Lung microvascular endothelial cell (primary cell): ENCODE results near the gene TMPRSS3. TPM values are rescaled to one million over a fixed set of nuclear protein-coding genes. Genes with fewer than 3 reads are reported as not detected.

ENCODE experiments used
- DNase-seq, 2 donors: peaks; one replicate each; pipeline versions ENCODE4 v3.0.0 to v3.0.0-alpha.2; 2010; ENCODE audit warnings: low read depth in 2 of 2
- total RNA-seq: library from RNA; depleted of rRNA; stranded (reverse); fragments of >200 nt; gene quantifications from 2 replicates; pipeline ENCODE4 v1.2.1, GENCODE V29; 2014

The TMPRSS3 gene
- total RNA-seq, 1 donor from 2014 or later, result not detected

DNA sequence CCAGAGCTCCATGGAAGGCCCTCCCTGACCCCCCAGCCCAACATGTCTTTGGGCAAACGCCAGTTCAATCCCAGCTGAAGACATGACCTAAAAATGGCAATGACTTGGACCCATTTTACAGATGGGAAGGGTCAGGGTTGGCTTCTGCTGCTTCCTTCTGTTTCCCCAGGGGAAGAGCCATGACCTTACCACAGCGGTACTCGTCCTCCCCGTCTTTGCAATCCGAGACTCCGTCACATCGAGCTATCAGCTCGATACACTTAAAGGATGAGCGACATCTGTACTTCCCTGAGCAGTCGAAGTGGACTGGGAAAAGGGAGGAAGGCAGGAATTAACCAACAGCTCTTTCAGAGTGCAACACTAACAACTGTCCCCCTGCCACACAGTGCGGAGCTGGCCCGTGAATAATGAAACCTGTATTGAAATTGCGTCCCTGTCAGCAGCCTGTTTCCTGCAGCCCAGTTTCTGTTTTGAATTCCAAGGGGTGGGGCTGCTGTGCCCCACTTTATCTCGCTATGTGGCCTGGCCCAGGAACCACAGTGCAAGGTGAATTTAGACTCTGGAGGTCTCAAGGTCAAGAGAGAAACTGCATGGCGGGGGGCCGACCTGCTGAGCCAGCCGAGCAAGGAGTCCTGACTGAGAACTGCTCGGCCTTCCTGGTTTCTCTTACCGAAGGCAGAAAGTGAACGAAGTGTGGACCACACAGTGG lies 7.0 kb downstream of the TMPRSS3 start:
- DNase-seq, result peak in 1 of 2 donors; percentile 28

DNA sequence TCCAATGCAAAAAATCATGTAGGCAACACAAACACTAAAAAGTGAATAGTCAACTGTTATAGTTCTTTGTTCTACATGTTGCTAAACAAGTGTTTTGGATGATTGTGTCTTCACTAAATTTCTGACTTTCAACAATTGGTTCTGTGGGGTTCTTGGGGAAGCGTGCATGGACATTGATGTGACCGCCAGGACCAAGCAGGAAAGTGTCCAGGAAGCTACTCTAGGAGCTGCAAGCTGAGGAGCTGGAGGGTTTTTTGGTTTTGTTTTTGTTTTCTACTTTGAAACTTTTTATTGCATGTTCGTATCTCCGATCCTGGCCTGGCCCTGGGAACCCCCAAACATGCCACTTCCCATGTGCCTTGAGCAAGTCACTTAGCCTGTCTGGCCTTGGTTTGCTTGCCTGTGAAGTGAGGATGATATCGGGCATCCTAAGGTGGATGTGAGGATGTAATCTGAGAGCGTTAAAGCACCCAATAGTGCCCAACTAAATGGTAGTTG lies 8.0 kb downstream of the TMPRSS3 start:
- DNase-seq, result no peak

DNA sequence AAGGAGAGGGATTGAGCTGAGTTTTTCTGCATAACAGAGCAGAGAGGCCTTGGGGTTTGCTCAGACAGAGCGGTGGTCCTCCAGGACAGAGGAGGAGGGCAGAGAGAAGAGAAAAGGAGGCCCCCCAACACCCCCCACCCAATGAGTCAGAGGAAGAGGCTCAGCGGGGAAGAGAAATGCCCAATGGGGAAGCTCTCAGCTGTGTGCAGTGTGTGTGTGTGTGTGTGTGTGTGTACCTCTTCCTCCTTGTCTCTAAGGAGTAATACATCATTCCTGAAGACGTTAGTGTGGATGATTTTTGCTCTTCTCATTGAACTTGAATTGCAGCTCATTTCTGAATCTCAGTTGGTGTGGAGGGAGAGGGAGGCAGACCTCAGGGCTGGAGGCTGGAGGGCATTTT lies 8.7 kb downstream of the TMPRSS3 start:
- DNase-seq, result no peak

DNA sequence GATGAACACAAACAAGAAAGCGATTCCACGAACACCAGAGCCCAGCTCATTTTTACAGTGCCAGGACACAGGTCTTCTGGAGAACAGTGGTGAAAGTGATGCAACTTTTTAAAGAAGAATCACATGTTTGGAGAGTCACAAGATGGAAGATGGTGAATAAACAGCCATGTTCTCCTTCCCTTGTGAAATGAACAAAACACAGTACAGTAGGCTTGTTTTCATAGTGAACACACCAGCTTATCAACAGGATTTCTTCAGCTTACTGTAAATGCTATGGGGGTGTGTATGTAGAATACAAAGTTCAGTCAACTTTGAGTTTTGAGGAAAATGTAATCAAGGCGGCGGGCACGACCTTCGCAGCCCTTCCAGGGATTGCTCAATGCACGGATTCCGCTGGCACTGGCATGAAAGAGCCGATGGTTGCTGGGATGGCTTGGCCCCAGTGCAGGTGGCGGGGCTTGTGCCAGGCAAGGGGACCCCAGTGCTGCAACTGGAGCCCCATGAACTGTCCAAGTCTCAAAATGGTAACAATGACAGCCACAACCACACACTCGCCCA lies 9.7 kb downstream of the TMPRSS3 start:
- DNase-seq, result no peak

DNA sequence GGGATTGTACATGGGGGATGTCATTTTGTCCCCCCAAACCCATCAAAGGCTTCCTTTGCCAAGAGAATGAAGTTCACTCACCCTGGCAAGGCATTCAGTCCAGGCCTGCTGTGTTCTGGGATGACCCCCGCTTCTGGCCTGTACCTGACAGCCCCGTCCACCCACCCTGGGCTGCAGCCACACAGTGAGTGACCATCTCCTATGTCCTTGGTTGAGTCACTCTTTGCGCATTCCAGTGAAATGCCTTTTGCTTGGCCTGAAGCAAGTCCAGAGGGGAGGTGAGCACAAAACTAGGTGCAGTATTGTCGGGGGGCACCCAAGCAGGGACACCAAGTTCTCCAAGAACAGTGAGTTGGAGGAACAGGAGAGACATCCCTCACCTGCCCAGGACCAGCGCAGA lies 10.2 kb downstream of the TMPRSS3 start:
- no peak for DNase-seq

DNA sequence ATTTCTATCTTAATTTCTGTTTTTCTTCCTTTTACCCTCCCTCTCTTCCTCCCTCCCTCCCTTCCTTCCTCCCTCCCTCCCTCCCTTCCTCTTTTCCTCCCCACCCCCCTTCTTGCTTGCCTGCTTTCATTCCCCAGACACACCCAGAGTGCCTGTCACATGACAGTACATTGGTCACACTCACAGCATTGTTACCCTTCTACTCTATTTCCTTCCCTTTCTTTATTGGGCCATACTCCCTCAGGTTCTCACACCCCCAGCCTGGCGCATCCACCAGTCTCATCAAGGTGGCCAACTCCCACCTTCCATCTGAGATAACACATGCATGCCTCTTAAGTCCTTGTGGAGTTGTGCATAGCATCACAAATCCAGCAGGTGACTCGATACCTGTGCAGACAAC lies 10.9 kb downstream of the TMPRSS3 start:
- no peak for DNase-seq

DNA sequence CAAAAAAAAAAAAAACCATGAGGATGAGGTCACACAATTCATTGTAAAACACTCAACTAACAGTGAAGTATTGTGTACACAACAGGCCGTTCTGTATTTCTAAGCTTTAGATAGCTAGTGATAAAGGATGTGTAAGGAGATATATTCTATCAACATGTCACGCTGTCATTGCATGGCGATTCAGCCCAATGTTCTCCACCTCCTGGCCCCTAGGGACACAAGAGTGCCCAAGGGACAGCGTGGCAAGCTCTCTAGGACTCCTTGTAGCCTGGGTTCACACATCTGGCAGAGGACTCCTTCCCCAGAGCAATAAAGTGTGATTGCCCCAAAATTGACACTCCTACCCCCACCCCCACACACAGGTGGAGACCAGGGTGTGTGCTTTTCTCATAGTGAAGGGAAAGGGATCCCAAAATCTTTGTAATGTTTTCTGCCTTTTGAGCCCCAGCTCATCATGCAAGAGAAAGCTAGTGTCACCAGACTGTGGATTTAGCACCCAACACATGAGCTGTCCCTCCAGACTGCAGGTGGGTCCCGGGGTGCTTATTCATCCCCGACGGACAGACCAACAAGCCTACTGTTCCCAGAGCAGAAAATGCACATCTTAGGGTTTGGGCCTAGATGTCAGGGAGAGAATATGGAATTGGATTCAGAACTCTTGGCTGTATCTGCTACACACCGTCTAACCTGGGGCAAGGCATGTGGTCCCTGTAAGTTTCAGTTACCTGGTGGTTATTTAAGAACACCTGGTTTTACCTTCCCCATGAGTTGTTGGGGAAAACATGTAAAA lies 11.5 kb downstream of the TMPRSS3 start:
- DNase-seq, result no peak

DNA sequence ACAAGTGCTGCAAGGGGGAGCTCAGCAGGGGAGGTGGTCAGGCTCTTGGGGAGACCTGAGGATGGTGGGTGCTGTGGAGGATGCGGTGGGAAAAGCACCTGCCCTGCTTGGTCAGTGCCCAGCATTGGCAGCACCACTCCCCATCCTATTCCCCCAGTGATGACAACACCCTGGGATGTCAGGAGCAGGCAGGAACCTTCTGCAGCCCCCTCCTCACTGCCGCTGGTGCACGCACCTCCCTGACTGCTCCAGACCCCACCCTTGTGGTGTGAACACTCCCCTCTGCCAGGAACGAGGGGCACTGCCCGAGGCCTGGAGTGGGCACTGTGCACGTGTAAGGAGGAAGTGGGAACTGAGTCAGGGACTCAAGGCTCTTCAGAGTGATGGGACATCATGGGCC lies 12.5 kb downstream of the TMPRSS3 start:
- no peak for DNase-seq

DNA sequence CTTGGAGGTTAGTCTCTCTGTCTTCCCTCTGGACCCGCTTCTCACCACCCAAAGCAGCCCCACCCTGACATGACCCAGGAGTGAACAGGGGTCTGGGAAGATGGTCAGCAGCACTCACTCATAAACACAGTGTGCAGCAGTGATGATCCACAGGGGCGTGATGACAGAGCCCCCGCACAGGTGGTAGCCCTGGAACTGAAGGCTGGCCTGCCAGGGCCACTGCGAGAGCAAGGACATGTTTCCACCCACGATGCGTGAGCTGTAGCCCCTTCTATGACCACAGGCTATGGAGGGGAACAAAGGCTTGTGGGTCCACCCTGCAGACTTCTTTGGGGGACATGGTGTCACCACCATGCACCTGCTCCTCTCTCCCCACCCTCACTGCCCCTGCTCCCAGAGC lies 12.9 kb downstream of the TMPRSS3 start:
- no peak for DNase-seq

DNA sequence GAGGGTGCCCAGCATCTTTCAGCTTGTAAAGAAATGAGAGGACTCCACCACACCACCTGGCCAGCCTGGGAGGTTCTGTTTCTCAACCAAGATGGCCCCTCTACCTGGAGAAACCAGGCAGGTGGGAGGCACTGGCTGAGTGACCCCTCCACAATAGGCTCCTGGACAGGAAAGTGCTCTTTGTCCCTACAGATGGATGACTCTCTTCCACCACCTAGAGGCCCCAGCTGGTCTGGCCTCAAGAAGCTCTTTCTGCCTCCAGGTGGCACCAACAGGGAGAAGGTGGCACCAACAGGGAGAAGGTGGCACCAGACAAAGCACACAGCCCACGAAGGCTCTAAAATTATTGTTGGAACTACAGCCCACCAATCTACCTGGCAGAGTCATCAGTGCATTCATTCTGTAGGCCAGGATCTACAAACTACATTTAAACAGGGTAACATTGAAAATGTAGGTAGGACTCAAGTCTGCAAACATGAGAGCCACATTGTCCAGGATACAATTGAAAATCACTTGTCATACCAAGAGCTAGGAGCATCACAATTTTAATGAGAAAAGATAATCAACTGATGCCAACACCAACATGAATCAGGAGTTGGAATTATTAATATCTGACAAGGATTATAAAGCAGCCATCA lies 14.4 kb downstream of the TMPRSS3 start:
- peak; percentile 65 to 81 for DNase-seq

DNA sequence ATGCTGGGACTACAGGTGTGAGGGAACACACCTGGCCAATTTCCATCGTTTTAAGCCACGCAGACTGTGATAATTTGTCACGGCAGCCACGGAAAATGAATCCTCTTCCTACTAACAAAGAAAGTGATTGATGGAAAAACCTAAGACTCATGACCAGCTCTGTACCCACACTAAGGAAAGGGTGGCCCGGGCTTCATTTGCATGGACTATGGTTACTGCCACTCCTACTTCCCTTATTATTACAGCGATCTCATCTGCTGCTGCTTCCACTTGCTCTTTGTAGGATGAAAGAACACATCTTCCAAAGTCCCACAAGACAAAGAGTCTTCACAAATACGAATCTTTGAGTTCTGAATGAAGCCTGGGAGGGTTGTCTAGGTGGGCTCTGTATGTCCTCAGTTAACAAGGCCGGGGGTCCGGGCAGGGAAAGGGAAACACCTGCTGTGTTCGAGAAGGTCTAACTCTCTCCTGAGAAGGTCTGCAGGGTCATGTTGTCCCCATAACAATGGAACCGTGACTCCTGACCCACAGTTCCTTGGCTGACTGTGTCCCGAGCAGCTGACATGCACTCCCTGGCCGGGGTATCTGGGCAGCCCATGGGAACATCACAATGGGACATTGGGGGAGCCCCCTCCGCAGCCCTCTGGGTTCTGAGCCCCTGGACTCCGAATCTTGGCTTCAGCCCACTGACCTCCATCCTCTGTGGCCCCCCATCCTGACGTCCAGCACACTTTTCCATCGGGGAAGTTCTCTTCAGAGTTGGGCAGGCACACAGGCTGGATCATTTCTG lies 16.2 kb downstream of the TMPRSS3 start:
- no peak for DNase-seq

DNA sequence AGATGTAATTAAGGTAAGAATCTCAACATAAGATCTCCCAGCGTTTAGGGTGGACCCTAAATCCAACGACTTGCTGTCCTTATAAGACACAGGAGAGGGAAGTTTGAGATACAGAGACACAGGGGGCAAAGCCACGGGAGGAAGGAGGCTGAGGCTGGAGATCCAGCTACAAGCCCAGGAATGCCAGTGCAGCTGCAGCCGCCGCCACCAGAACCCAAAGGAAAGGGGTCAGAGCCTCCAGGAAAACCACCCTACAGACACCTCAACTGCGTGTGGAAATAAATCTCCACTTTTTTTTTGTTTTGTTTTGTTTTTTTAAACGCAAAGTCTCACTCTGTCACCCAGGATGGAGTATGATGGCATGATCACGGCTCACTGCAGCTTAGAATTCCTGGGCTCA lies 17.4 kb downstream of the TMPRSS3 start:
- DNase-seq, result no peak

DNA sequence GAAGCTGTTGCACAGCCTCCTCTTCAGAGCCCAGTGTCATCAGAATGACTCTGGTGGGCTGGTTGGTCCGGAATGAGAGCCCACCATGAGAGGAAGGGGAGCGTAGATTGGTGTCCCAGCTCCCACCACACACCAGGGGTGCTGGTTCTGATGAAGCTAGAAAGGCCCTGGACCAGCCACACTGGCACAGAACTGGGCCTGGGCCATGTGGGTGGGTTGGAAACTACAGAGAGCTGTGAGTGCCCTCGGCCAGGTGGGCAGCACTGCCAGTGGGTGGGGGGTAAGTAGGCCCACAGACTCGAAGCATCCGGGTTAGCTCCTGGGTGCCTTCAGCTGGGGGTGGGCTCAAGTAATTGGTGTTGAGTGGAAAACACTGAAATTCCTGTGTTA lies 17.9 kb downstream of the TMPRSS3 start:
- DNase-seq, result no peak

DNA sequence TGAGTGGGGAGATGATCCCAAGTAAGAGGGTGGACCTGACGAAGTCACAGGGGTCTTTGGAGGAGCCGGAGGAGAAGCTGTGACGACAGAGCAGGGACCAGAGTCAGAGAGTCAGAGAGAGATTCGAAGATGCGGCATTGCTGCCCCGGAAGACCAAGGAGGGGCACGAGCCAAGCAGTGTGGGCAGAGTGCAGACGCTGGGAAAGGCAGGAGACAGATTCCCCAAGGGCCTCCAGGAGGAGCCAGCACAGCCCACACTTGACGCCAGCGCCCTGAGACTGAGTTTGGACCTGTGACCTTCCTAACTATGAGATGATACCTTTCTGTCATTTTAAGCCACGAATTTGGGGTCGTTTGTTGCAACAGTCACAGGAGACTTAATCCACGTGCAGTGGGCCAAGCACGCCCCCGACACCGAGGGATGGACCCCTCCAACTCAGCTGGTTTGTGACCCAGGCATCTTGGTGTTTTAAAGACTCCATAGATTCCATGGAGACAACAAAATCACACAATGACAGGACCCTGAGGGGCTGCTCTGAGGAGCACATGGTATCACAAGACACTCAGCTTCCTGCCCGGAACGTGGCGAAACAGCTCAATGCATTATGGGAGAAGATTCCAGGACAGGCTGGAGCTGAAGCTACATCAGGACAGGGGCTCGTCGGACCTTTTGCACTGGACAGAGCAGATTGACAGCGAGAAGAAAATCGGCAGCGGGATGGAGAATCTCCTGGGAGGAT lies 18.5 kb downstream of the TMPRSS3 start:
- DNase-seq, result no peak

DNA sequence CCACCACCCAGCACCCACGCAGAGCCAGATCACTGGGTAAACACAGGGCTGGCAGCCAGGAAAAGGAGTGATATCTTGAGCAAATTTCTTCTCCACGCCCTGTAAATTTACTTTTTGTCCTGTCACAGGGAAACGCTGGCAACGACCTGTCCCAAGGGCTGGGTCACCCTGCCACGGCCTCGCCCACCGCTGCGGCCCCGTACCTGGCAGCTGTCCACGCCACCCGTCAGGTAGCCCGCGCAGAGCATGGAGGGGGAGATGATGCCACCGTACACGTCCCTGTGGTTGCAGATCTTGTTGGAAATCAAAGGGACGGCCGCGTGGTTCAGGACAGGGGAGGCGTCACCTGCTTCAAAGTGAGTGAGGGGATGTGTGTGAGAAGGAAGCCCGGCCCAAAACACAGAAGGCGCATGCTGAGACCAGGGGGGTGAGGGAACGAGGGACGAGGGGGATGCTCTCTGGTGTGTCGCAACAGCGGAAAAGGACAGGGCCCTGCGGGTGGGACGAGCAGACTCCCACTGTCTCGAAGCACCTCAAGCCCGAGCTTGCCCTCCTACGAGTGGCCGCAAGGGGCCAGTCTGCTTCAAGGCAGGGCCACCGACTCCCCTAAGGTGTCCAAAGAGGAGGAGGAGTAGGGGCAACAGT lies 19.4 kb downstream of the TMPRSS3 start:
- peak in 1 of 2 donors; percentile 41 for DNase-seq

DNA sequence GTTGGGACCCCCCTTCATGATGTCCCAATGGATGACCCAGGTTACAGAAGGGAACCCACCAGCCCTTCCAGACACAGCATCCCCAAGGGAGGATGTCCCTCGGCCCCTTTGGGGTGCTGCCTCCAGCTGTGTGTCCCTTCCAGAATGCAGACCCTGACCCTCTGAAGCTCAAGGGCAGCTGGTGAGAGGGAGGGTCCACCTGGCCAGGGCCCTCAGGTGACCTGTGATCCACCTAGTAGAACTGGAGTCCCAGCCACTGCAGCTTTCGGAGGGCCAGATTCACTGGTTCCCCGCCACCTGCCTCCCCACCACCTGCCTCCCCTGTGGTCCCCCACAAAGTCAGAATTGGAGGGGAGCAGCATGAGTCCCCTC lies 19.9 kb downstream of the TMPRSS3 start:
- DNase-seq, result no peak

DNA sequence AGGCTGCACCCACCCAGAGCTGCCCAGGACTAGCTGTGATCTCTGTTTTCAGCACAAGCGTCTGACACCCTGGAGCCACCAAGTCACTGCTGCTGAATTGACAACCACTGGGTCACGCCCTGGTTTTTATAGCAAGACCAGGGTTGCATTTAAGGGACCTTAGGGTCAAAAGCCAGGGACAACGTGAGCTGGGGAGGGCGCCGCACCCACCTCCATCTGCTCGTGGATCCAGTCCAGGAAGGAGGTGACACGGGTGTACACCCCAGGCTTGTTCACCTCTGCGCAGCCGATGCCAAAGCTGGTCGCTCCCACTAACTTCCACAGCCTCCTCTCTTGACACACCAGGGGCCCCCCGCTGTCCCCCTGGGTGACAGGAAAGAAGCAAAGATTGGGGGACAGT lies 20.3 kb downstream of the TMPRSS3 start:
- DNase-seq, result no peak

DNA sequence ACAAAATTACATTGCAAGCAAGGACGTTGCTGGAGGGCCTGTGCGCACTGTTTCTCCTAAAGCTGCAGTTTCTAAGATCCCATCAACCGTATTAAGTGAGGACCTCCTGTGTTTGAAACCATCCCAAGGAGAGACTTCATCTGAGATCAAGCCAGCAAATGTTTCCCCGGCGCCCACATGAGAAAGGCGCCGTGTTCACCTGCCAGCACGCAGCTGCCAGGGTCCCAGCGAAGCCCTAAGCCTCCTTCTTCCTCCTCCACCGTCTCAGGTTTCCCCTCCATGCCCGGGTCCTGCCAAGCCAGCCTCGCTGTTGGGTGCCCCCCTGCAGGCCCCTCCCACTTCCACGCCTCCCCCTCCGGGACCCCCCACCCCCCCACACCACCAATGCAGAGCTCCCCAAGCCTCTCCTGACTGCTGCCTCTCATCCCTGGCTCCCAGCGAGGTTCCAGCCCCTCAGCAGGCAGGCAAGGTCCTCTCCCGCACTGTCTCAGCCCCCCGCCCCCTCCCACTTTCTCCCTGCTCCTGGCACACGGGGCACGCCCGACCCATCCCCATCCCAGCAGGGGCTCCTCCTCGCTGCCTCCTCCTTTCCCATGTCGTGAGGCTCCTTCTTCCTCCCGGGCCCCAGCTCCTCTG lies 20.9 kb downstream of the TMPRSS3 start:
- DNase-seq, result no peak

DNA sequence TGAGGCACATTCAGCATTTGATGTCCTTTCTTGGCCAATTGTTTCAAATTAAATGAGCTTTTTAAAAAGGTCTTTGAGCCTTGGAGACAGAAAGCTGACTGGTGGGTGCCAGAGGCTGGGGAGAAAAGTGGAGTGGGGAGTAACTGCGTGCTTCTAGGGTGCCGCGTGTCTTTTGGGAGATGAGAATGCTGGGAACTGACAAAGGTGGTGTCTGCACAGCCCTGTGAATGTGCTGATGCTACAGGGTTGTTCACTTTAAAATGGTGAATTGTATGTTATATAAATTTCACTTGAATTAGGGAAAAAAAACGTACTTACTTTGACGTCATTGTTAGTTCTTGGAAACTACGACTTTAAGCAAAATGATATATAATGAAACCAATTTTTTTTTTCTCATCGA lies 21.4 kb downstream of the TMPRSS3 start:
- DNase-seq, result no peak
